Measurements from ENCODE around the gene CRYBG1.

GRCh38 chr6:106517706-106518105 lies 157.2 kb downstream of the CRYBG1 start:
- TF ChIP-seq TBP (CRISPR knock-in tag; IDR thresholded peaks at IDR 0.05) (no peak), POLR2A (IDR thresholded peaks at IDR 0.05; ENCODE audit: insufficient read depth in 1 of 2, low read depth in 2 of 2, low read length in 2 of 2) (no peak), ZNF382 (CRISPR knock-in tag; IDR thresholded peaks at IDR 0.05; ENCODE audit: borderline replicate concordance) (no peak), MAZ (IDR thresholded peaks at IDR 0.05; ENCODE audit: borderline replicate concordance, low read depth, low read length) (no peak), MAZ (CRISPR knock-in tag; IDR thresholded peaks at IDR 0.05; ENCODE audit: low read depth) (no peak), ZBTB33 (CRISPR knock-in tag; IDR thresholded peaks at IDR 0.05) (no peak)
